Measurements from ENCODE around the gene RNF175.
A peak's percentile ranks its signal among the peaks of the same experiment; 100 is the strongest.

Gene RNF175

DNA sequence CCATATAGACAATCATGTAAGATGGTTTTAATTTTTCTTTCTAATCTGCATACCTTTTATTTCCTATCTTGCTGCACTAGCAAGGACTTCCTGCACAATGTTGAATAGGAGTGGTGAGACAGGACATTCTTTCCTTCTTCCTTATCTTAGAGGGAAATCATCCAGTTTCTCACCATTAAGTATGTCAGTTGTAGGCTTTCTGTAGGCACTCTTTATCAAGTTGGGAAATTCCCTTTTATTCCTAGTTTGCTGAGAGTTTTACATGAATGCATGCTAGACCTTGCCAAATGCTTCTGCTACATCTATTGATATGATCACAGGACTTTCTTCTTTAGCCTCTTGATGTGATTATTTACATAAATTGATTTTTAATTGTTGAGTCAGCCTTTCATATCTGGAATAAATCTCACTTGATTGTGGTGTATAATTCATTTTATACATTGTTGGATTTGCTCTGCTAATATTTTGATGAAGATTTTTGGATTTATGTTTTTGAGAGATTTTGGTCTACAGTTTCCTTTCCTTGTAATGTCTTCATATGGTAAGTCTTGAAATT is 23.8 kb downstream of the RNF175 start:
- no peak overlapping the region for H3K4me3 ChIP-seq (ENCODE audit: low read depth, low read length)
- TF ChIP-seq, protein P1, sequence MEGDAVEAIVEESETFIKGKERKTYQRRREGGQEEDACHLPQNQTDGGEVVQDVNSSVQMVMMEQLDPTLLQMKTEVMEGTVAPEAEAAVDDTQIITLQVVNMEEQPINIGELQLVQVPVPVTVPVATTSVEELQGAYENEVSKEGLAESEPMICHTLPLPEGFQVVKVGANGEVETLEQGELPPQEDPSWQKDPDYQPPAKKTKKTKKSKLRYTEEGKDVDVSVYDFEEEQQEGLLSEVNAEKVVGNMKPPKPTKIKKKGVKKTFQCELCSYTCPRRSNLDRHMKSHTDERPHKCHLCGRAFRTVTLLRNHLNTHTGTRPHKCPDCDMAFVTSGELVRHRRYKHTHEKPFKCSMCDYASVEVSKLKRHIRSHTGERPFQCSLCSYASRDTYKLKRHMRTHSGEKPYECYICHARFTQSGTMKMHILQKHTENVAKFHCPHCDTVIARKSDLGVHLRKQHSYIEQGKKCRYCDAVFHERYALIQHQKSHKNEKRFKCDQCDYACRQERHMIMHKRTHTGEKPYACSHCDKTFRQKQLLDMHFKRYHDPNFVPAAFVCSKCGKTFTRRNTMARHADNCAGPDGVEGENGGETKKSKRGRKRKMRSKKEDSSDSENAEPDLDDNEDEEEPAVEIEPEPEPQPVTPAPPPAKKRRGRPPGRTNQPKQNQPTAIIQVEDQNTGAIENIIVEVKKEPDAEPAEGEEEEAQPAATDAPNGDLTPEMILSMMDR (IDR thresholded peaks at IDR 0.05; ENCODE audit: control insufficient read depth, extremely low read depth, insufficient read depth), result no peak
- DNase-seq (ENCODE audit: low read depth), result peak; percentile 38

DNA sequence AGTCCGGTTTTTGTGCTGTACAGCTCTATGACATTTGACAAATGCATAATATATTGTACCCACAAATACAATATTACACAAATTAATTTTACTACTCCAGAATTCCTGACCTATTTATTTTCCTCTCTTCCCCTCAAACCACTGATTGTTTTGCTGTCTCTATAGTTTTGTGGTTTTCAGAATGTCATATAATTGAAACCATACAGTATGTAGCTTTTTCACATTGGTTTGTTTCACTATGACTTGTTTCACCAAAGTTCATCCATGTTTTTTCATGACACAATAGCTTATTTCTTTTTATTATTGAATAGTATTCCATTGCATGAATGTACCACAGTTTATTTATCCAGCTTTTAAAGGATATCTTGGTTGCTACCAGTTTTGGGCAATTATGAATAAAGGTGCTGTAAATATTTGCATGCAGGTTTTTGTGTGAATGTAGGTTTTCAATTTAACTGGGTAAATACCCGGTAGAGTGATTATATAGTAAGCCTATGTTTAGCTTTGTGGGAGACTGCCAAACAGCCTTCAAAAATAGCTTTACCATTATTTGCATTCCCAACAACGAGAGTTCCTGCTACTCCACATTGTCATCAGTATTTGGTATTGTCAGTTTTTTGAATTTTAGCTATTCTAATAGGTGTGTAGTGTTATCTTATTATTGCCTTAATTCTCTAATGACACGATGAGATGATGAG is 25.9 kb downstream of the RNF175 start:
- no peak overlapping the region for H3K4me3 ChIP-seq (ENCODE audit: low read depth, low read length)
- TF ChIP-seq, protein P1 (IDR thresholded peaks at IDR 0.05; ENCODE audit: control insufficient read depth, extremely low read depth, insufficient read depth), result no peak
- peak; percentile 37 for DNase-seq (ENCODE audit: low read depth)

DNA sequence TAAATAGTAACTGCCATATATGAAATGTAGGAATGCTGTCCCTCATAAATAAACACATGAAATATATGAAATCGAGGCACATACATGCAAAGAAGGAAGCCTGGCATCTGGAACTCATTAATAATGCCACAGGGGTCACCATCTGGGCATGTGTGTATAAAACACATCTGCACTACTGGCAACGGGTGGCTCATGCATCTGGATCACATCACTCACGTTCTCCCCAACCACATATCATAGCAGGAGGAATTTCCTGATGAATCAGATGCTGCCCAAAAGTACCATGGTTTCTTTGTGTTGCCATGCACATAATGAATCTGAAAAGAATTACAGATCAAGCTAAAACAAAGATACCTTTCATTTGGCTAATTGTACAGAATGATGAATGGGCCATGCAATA is 28.6 kb downstream of the RNF175 start:
- DNase-seq (ENCODE audit: low read depth), result no peak
- TF ChIP-seq, protein P1 (IDR thresholded peaks at IDR 0.05; ENCODE audit: control insufficient read depth, extremely low read depth, insufficient read depth), result no peak
- H3K4me3 ChIP-seq (ENCODE audit: low read depth, low read length), result no peak overlapping the region

DNA sequence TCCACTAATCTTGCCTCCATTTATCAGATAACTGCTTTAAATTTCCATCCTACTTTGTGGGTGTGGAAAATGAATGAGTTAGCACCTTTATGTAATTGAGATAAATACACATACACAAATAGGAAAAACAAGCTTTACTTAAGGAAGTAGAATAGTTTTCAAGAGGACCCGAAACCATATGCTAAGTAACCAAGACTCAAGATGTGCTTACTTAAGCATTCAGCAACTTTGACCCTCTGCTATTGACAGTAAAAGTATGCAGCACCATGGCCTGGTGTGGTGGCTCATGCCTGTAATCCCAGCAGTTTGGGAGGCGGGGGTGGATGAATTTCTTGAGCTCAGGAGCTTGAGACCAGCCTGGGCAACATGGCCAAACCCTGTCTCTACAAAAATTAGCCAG is 29.9 kb downstream of the RNF175 start:
- TF ChIP-seq, protein P1 (IDR thresholded peaks at IDR 0.05; ENCODE audit: control insufficient read depth, extremely low read depth, insufficient read depth), result no peak
- H3K4me3 ChIP-seq (ENCODE audit: low read depth, low read length), result no peak overlapping the region
- no peak for DNase-seq (ENCODE audit: low read depth)

DNA sequence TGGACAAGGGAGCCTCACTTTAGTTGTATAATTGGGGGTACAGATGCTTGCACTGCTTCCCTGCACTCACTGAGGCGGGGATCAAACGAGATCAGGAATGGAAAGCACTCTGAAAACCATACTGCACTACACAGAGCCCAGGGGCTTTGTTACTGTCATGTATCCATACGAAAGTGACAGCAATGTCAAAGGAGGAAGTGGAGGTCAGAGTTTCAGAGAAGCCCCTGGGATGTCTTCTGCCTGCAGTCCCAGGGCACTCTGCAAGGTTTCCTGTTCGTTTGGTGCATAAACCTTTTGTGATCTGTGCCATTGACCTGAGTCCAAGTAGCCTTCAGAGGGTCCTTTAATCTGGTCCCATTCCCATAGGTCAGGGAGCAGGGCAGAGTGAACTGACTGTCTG is 31.2 kb downstream of the RNF175 start:
- TF ChIP-seq, protein P1 (IDR thresholded peaks at IDR 0.05; ENCODE audit: control insufficient read depth, extremely low read depth, insufficient read depth), result no peak
- DNase-seq (ENCODE audit: low read depth), result no peak

DNA sequence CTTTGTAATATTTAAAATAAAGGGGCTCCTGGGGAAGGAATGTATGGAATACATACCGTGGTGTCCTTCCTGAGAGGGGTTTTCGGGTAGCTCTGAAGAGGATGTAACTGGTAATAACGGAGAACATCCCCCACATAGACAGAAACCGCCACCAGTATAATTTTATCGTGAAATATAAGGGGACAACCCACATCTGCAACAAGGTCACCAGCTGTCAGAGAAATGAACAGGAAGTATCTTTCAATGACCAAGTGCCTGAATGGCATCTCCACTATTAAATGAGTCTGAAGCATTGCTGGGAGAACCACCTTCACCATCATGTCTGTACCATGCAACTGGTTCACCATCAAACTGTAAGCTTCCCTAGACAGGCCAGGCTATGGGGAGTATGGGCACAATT is 31.7 kb downstream of the RNF175 start:
- TF ChIP-seq, protein P1 (IDR thresholded peaks at IDR 0.05; ENCODE audit: control insufficient read depth, extremely low read depth, insufficient read depth), result no peak
- H3K4me3 ChIP-seq (ENCODE audit: low read depth, low read length), result no peak overlapping the region
- no peak for DNase-seq (ENCODE audit: low read depth)

More for the DNA sequence above, 31.2 kb downstream of the RNF175 start:
- no peak overlapping the region for H3K4me3 ChIP-seq (ENCODE audit: low read depth, low read length)

DNA sequence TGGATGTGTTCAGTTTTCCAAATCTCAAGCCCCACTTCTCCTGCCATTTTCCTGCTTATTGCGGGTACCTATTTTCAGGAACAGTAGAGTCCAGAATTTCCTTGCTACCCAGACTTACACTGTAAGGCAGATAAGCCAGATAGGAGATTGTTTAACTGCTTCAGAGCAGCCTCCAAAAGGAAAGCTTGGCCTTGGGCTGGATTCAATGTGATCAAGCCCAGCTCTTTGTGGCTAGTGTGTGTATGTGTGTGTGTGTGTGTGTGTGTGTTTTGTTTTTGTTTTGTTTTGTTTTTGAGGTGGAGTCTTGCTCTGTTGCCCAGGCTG is 34.0 kb downstream of the RNF175 start:
- TF ChIP-seq, protein P1 (IDR thresholded peaks at IDR 0.05; ENCODE audit: control insufficient read depth, extremely low read depth, insufficient read depth), result no peak
- no peak overlapping the region for H3K4me3 ChIP-seq (ENCODE audit: low read depth, low read length)
- DNase-seq (ENCODE audit: low read depth), result no peak
